Osteoblast (primary cell): ENCODE measurements around the gene HEY2. TPM values are rescaled to one million over a fixed set of nuclear protein-coding genes. Genes with fewer than 3 reads are reported as not detected.

Experiments
- DNase-seq: peaks from one replicate; pipeline ENCODE4 v3.0.0; 2011; ENCODE audit warnings: low spot score, mixed read lengths; ENCODE audit not compliant: insufficient read length; ENCODE audit errors: missing footprints
- H2AFZ ChIP-seq: 2 replicates; pipeline ENCODE4 v1.6.0; 2011; ENCODE audit warnings: mild to moderate bottlenecking, low read length
- H3K27ac ChIP-seq: 2 replicates; pipeline ENCODE4 v1.5.1; 2011; ENCODE audit warnings: mild to moderate bottlenecking, low read depth, low read length, moderate library complexity
- H3K27me3 ChIP-seq: 2 replicates; pipeline ENCODE4 v1.6.0; 2012; ENCODE audit warnings: mild to moderate bottlenecking, control low read depth, inconsistent platforms, low read length, moderate library complexity; ENCODE audit not compliant: insufficient read depth
- H3K36me3 ChIP-seq: 2 replicates; pipeline ENCODE4 v1.5.1; 2011; ENCODE audit warnings: mild to moderate bottlenecking, low read length, control low read depth, moderate library complexity; ENCODE audit not compliant: insufficient read depth
- H3K4me1 ChIP-seq: 2 replicates; pipeline ENCODE4 v1.5.1; 2011; ENCODE audit warnings: mild to moderate bottlenecking, low read length, control low read depth, moderate library complexity; ENCODE audit not compliant: insufficient read depth
- H3K4me2 ChIP-seq: 2 replicates; pipeline ENCODE4 v1.6.0; 2011; ENCODE audit warnings: mild to moderate bottlenecking, low read length; ENCODE audit not compliant: insufficient read depth
- H3K4me3 ChIP-seq: fragments of 200-600 bp; sonication (generic); 3 replicates; pipeline ENCODE4 v1.5.1; 2012; ENCODE audit warnings: mild to moderate bottlenecking, low read length, inconsistent platforms; ENCODE audit not compliant: insufficient read depth
- H3K79me2 ChIP-seq: 2 replicates; pipeline ENCODE4 v1.6.0; 2012; ENCODE audit warnings: mild to moderate bottlenecking, low read length, control low read depth, inconsistent platforms; ENCODE audit not compliant: insufficient read depth
- H3K9me3 ChIP-seq: 2 replicates; pipeline ENCODE4 v1.5.1; 2011; ENCODE audit warnings: low read depth, low read length, control low read depth
- H4K20me1 ChIP-seq: 2 replicates; pipeline ENCODE4 v1.6.0; 2012; ENCODE audit warnings: mild to moderate bottlenecking, low read length, control low read depth; ENCODE audit not compliant: insufficient read depth
- total RNA-seq: library from RNA; depleted of rRNA; stranded (reverse); fragments of >200 nt; gene quantifications from 2 replicates; pipeline ENCODE4 v1.2.3, GENCODE V29; 2012
- TF ChIP-seq, protein P1 (sequence below): IDR thresholded peaks from 2 replicates; pipeline ENCODE4 v1.5.1; 2011; ENCODE audit warnings: mild to moderate bottlenecking, low read depth, low read length, moderate library complexity; ENCODE audit errors: extremely low read depth

The HEY2 gene
- total RNA-seq, 1 donor: 2.2 TPM

- H3K9me3 ChIP-seq: no peaks in the 10 kb centered on the region
- no peaks in the 10 kb centered on the region for H3K36me3 ChIP-seq
- TF ChIP-seq, protein P1, sequence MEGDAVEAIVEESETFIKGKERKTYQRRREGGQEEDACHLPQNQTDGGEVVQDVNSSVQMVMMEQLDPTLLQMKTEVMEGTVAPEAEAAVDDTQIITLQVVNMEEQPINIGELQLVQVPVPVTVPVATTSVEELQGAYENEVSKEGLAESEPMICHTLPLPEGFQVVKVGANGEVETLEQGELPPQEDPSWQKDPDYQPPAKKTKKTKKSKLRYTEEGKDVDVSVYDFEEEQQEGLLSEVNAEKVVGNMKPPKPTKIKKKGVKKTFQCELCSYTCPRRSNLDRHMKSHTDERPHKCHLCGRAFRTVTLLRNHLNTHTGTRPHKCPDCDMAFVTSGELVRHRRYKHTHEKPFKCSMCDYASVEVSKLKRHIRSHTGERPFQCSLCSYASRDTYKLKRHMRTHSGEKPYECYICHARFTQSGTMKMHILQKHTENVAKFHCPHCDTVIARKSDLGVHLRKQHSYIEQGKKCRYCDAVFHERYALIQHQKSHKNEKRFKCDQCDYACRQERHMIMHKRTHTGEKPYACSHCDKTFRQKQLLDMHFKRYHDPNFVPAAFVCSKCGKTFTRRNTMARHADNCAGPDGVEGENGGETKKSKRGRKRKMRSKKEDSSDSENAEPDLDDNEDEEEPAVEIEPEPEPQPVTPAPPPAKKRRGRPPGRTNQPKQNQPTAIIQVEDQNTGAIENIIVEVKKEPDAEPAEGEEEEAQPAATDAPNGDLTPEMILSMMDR: no peak
- H3K4me3 ChIP-seq: no peak overlapping the region
- no peaks in the 10 kb centered on the region for H4K20me1 ChIP-seq
- H3K27me3 ChIP-seq: no peaks in the 10 kb centered on the region
- H2AFZ ChIP-seq: no peak overlapping the region
- DNase-seq: no peak
- H3K4me1 ChIP-seq: no peaks in the 10 kb centered on the region
- H3K79me2 ChIP-seq: no peaks in the 10 kb centered on the region
- H3K27ac ChIP-seq: no peak overlapping the region
- no peak overlapping the region for H3K4me2 ChIP-seq
Observed at GRCh38 chr6:125729983-125730382, 19.4 kb upstream of the HEY2 start.

DNA sequence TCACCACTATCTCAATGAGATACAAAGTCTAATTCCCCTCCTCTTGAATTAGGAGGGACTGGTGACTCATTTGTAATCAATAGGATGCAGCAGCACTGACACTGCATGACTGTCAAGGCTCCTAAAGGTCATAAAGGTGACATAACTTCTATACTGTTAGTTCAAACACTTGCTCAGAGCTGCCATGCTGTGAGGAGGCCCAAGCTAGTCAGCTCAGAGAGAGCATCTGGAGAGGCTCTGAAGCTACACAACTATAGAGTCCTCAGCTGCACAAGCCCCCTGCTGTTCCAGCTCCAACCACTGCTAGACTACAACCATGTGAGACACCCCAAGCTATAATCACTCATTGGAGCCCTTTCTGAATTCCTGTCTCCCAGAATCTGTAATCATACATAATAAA lies 17.0 kb upstream of the HEY2 start:
- Histone ChIP-seq H3K4me2 (no peak overlapping the region), H3K4me3 (no peak overlapping the region), H4K20me1 (no peaks in the 10 kb centered on the region), H3K27me3 (no peaks in the 10 kb centered on the region), H3K9me3 (no peaks in the 10 kb centered on the region), H3K36me3 (no peaks in the 10 kb centered on the region), H3K27ac (no peak overlapping the region), H2AFZ (no peak overlapping the region), H3K79me2 (no peaks in the 10 kb centered on the region), H3K4me1 (no peaks in the 10 kb centered on the region)
- no peak for DNase-seq
- TF ChIP-seq, protein P1: no peak

- no peaks in the 10 kb centered on the region for H3K9me3 ChIP-seq
- H3K27me3 ChIP-seq: no peaks in the 10 kb centered on the region
Observed at GRCh38 chr6:125733516-125734300, 15.7 kb upstream of the HEY2 start.

GRCh38 chr6:125738276-125738675 lies 11.2 kb upstream of the HEY2 start:
- DNase-seq: no peak
- H3K27me3 ChIP-seq: peaks cover 9% of the 10 kb centered on the region
- no peaks in the 10 kb centered on the region for H3K79me2 ChIP-seq
- no peaks in the 10 kb centered on the region for H3K36me3 ChIP-seq
- TF ChIP-seq, protein P1: no peak
- H3K4me3 ChIP-seq: no peak overlapping the region
- no peaks in the 10 kb centered on the region for H4K20me1 ChIP-seq
- no peak overlapping the region for H3K27ac ChIP-seq
- no peaks in the 10 kb centered on the region for H3K9me3 ChIP-seq
- no peak overlapping the region for H3K4me2 ChIP-seq
- H2AFZ ChIP-seq: no peak overlapping the region
- H3K4me1 ChIP-seq: no peaks in the 10 kb centered on the region

More at GRCh38 chr6:125733516-125734300, 15.7 kb upstream of the HEY2 start:
- H3K79me2 ChIP-seq: no peaks in the 10 kb centered on the region
- H4K20me1 ChIP-seq: no peaks in the 10 kb centered on the region
- no peaks in the 10 kb centered on the region for H3K4me1 ChIP-seq
- no peak for DNase-seq
- TF ChIP-seq, protein P1: no peak
- no peak overlapping the region for H2AFZ ChIP-seq
- no peak overlapping the region for H3K4me3 ChIP-seq
- H3K27ac ChIP-seq: no peak overlapping the region
- H3K36me3 ChIP-seq: no peaks in the 10 kb centered on the region
- no peak overlapping the region for H3K4me2 ChIP-seq
